Mesothelial cell of epicardium (in vitro differentiated cells): ENCODE results near the gene MTCH2. TPM values are rescaled to one million over a fixed set of nuclear protein-coding genes. Genes with fewer than 3 reads are reported as not detected.

Experiments
- DNase-seq, 2 experiments: peaks; one replicate each; pipeline ENCODE4 v3.0.0; 2021; ENCODE audit warnings: low spot score in 2 of 2; ENCODE audit not compliant: unreplicated experiment in 2 of 2
- H3K27ac Mint-ChIP-seq: 2 replicates; pipeline ENCODE4 v1.8.0; 2021; ENCODE audit warnings: mixed read lengths
- H3K27me3 Mint-ChIP-seq: 2 replicates; pipeline ENCODE4 v1.8.0; 2021; ENCODE audit warnings: low read depth, mixed read lengths
- H3K36me3 Mint-ChIP-seq: 2 replicates; pipeline ENCODE4 v1.8.0; 2021; ENCODE audit warnings: mixed read lengths
- H3K4me1 Mint-ChIP-seq: 2 replicates; pipeline ENCODE4 v1.8.0; 2021; ENCODE audit warnings: mixed read lengths
- H3K4me3 Mint-ChIP-seq: 2 replicates; pipeline ENCODE4 v1.8.0; 2021; ENCODE audit warnings: mild to moderate bottlenecking, moderate library complexity, mixed read lengths
- H3K9me3 Mint-ChIP-seq: 2 replicates; pipeline ENCODE4 v1.8.0; 2021; ENCODE audit warnings: mixed read lengths
- total RNA-seq: library from RNA; stranded (reverse); gene quantifications from 3 replicates; pipeline ENCODE4 v1.2.1, GENCODE V29; 2021
- TF ChIP-seq, protein P1 (sequence below): fragments of 200-600 bp; sonication (generic); IDR thresholded peaks from one replicate; pipeline ENCODE4 v1.5.0; 2021; ENCODE audit warnings: antibody characterized with exemption; ENCODE audit not compliant: unreplicated experiment

Gene MTCH2
- total RNA-seq, 1 donor from 2014 or later: 53.5 TPM

DNA sequence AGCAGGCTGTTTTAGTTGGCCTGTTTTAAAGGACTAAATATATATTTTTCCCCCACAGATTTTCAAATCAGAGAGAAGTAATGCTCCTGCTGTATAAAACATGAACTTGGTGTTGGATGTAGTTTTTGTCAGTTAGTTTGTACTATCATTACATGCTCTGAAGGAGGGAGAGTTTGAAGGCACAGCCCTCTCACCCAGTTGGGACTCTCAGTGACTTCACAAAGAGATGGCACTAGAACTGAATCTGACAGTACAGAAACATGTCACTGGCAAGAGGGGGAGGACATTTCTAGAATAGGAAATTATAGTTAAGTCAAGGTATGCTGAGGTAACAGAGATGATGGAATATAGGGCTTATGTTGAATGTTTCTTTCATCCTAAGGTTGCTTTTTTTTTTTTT, 27.1 kb downstream of the MTCH2 start:
- Mint-ChIP-seq H3K9me3 (no peaks in the 10 kb centered on the region), H3K4me1 (no peaks in the 10 kb centered on the region), H3K4me3 (no peak overlapping the region), H3K27ac (no peak overlapping the region), H3K36me3 (peaks cover 6% of the 10 kb centered on the region), H3K27me3 (no peaks in the 10 kb centered on the region)
- TF ChIP-seq, protein P1, sequence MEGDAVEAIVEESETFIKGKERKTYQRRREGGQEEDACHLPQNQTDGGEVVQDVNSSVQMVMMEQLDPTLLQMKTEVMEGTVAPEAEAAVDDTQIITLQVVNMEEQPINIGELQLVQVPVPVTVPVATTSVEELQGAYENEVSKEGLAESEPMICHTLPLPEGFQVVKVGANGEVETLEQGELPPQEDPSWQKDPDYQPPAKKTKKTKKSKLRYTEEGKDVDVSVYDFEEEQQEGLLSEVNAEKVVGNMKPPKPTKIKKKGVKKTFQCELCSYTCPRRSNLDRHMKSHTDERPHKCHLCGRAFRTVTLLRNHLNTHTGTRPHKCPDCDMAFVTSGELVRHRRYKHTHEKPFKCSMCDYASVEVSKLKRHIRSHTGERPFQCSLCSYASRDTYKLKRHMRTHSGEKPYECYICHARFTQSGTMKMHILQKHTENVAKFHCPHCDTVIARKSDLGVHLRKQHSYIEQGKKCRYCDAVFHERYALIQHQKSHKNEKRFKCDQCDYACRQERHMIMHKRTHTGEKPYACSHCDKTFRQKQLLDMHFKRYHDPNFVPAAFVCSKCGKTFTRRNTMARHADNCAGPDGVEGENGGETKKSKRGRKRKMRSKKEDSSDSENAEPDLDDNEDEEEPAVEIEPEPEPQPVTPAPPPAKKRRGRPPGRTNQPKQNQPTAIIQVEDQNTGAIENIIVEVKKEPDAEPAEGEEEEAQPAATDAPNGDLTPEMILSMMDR: no peak
- no peak for DNase-seq

DNA sequence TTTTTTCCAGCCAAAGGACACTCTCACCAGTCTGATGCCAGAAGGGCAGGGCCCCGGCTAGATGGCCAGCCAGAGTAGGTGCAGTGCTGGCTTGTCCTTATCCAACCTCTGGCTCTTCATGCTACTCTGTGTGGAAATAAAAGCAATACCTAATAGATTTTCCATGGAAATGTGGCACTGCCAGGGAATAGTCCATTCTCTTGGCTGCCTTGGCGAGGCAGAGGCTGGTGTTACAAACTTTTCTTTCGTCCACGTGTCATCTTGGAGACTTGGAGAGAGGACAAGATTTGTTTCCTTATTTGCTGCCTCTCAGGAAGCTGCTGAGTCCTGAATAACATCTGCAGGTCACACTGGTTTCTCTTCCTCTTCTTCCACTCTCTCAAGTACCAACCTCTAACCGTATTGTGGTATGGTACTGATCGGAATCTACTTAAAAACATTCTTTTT, 31.0 kb downstream of the MTCH2 start:
- DNase-seq: no peak
- H3K27ac Mint-ChIP-seq: no peak overlapping the region
- H3K4me3 Mint-ChIP-seq: no peak overlapping the region
- no peaks in the 10 kb centered on the region for H3K27me3 Mint-ChIP-seq
- H3K36me3 Mint-ChIP-seq: peaks cover 10% of the 10 kb centered on the region
- peaks cover 10% of the 10 kb centered on the region for H3K4me1 Mint-ChIP-seq
- TF ChIP-seq, protein P1: no peak
- H3K9me3 Mint-ChIP-seq: no peaks in the 10 kb centered on the region

DNA sequence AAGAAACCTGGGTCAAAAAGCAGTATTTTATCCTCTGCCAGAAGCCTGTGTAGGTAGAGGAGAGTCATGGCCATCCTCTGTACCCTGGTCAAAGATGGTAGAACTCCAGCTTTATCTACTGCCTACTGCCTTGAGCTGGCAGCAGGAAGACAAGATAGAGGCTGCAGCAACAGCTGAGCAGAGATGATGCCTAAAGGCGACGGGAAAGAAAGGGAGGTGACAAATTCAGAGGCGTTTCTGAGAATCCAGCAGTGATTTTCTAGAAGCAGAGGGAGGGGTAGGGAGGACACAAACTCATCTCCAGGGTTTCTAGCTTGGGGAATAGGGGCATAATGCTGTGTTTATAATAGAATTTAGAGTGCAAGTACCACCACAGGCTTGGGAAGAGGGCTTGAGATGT, 32.7 kb downstream of the MTCH2 start:
- no peak for DNase-seq
- Mint-ChIP-seq H3K9me3 (no peaks in the 10 kb centered on the region), H3K4me1 (peaks cover 14% of the 10 kb centered on the region), H3K27me3 (no peaks in the 10 kb centered on the region), H3K36me3 (peaks cover 10% of the 10 kb centered on the region), H3K27ac (no peak overlapping the region), H3K4me3 (no peak overlapping the region)
- TF ChIP-seq, protein P1: no peak

DNA sequence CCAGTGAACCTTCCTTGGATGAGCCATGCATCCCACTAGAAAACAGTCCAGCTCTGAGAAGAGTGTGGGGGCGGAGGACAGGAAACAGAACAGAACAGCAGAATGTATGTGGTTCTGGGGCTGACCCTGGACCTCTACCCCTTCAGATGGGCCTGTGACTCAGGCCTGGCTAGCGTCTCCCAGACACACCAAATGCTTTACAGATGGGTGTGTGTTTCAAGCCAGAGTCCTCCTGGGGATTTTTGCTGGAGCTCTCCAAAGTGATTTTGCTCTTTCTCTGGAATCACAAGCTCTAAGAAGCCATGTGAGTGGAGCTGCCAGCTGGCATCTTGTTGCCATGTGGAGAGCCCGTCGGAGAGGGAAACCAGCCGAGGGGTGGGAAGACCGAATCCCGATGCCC, 35.0 kb downstream of the MTCH2 start:
- peaks cover 10% of the 10 kb centered on the region for H3K36me3 Mint-ChIP-seq
- no peaks in the 10 kb centered on the region for H3K9me3 Mint-ChIP-seq
- no peaks in the 10 kb centered on the region for H3K27me3 Mint-ChIP-seq
- no peak for DNase-seq
- TF ChIP-seq, protein P1: no peak
- H3K4me3 Mint-ChIP-seq: no peak overlapping the region
- H3K4me1 Mint-ChIP-seq: peaks cover 14% of the 10 kb centered on the region
- H3K27ac Mint-ChIP-seq: peak overlapping the region; percentile 5

DNA sequence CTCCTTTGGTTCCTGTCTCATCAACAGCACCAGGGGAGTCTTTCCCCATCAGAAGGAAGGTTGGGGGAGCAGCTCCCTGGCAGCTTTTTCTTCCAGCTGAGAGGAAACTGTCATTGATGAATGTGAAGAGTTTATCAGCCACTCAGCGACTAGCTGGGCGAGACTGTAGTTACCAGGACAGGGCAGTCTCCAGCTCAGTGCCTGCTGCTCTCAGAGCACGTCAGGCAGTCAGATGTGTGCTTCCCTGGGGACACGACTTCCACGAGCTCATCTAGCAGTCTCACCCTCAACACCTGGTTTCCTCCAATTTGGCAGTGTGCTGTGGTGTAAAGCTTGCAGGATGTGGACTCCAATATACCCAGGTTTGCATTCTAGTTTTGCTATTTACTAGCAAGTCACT, 35.6 kb downstream of the MTCH2 start:
- H3K36me3 Mint-ChIP-seq: peaks cover 9% of the 10 kb centered on the region
- no peaks in the 10 kb centered on the region for H3K27me3 Mint-ChIP-seq
- no peaks in the 10 kb centered on the region for H3K9me3 Mint-ChIP-seq
- H3K4me1 Mint-ChIP-seq: peaks cover 14% of the 10 kb centered on the region
- no peak overlapping the region for H3K4me3 Mint-ChIP-seq
- no peak overlapping the region for H3K27ac Mint-ChIP-seq
- no peak for DNase-seq
- TF ChIP-seq, protein P1: no peak

DNA sequence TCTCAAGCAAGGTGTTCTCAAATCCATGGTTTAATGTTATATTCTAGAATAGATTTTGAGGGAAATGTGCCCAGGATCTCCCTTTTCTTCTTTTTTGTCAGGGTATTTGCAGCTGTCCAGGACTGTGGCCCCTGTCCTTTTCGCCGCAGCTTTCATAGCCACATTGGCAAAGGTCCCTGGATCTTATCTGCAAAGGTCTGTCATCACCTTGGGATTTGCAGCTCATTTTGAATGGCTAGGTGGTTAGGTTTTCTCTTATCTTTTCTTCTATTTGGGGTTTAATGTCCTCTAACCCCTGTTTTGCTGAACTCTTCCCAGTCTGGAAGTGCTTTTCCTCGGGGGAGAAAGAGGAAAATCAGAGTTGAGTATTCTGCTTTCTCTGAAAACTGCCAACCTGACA, 36.4 kb downstream of the MTCH2 start:
- Mint-ChIP-seq H3K4me3 (no peak overlapping the region), H3K27me3 (no peaks in the 10 kb centered on the region), H3K27ac (no peak overlapping the region), H3K36me3 (peaks cover 9% of the 10 kb centered on the region), H3K9me3 (no peaks in the 10 kb centered on the region), H3K4me1 (peaks cover 14% of the 10 kb centered on the region)
- no peak for DNase-seq
- TF ChIP-seq, protein P1: no peak
